Right cardiac atrium (tissue), 5 donors: Measurements from ENCODE around the gene DUSP6. TPM values are rescaled to one million over a fixed set of nuclear protein-coding genes. Genes with fewer than 3 reads are reported as not detected.

Source experiments
- ATAC-seq, 2 donors: fragments of 200-7000 bp; cut with Tn5 transposase; one replicate each; pipeline versions ENCODE4 v1.8.0 to v1.9.1; 2020; ENCODE audit warnings: moderate library complexity in 2 of 2, mild to moderate bottlenecking in 1 of 2
- DNase-seq, 3 donors: peaks; one replicate each; pipeline ENCODE4 v3.0.0-alpha.2; 2020
- H3K27ac ChIP-seq: one replicate; pipeline ENCODE4 v1.5.1; 2013; ENCODE audit warnings: mild to moderate bottlenecking, low read length, control low read depth, moderate library complexity
- H3K27me3 ChIP-seq: one replicate; pipeline ENCODE4 v1.6.1; 2013; ENCODE audit not compliant: control insufficient read depth, insufficient read depth
- H3K4me1 ChIP-seq: one replicate; pipeline ENCODE4 v1.6.1; 2013; ENCODE audit warnings: low read length; ENCODE audit not compliant: control insufficient read depth, insufficient read depth
- H3K4me3 ChIP-seq: one replicate; pipeline ENCODE4 v1.5.1; 2013; ENCODE audit warnings: low read length, control low read depth
- H3K9me3 ChIP-seq: one replicate; pipeline ENCODE4 v1.6.1; 2013; ENCODE audit warnings: low read length; ENCODE audit not compliant: control insufficient read depth
- WGBS: extraction: QIAGEN DNeasy Blood & Tissue Kit; methylation state at CpG from one replicate; pipeline ENCODE4 v1.1.7; 2013; 5-methylcytosine and 5-hydroxymethylcytosine counted together
- intact Hi-C, 4 donors: fragments of 100-400 bp; cut with DNase I; formaldehyde crosslinking; loops; one replicate each; pipeline versions ENCODE4 v1.11.0 to v1.14.0; 2022 to 2023
- polyA plus RNA-seq: library from polyadenylated mRNA; stranded (reverse); fragments of 200-250 nt; gene quantifications from one replicate; pipeline ENCODE4 v1.2.3, GENCODE V29; 2013
- total RNA-seq, 4 donors: library from RNA; stranded (reverse); fragmentation: NEBNext Ultra II Directional; extraction: Animal tissue kit (Norgen Biotek cat#: 25700); gene quantifications; one replicate each; pipeline ENCODE4 v1.2.1, GENCODE V29; 2021
- donor health status: healthy with polysubstance abuse.
- donor health status: DM: no; HTN: yes; CAD: no.
- donor health status: DM: no; HTN: no; CAD: no.
- donor health status: DM: no; HTN: yes; CAD: no; lungs with severe emphysema.
- donor health status: DM: yes; HTN: yes; CAD: no.

DUSP6 gene
- total and polyA plus RNA-seq, 5 donors, result 18.5 to 27.8 (median 23.5) TPM

DNA sequence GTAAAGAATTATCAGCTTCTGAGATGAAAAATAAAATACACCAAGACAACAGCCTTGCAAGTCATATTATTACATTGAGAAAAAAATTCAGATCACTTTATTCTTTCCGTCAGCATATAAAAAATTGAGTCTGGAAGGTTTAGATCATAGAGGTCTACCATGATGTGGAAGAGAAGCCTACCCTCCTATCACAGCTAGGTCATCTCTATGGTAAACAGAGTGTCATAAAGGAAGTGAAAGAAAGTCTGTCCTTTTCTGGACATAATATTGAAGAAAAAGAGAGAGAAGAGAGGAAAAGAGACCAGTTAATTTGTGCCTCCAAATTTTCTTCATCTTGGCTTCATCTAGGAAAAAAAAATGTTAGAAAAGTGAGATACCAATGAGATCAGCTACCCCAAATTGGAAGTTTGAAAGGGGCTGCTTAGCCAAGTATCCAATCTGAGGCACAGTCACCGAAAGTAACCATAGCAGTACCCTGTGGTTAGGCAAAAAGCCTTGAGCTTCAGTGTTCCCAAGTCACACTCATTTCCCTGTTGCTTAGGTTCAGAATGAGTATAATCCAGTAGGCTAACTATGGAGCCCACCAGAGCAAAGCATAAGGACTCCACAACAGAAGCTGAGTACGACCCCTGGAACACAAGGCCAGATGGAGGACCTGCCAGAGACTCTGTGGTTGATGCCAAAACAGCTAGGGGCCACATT is 38.1 kb downstream of the DUSP6 start:
- DNase-seq (no peak), ATAC-seq (no peak)
- H3K27me3 ChIP-seq, result no peaks in the 10 kb centered on the region
- no peak overlapping the region for H3K27ac ChIP-seq
- H3K9me3 ChIP-seq, result no peaks in the 10 kb centered on the region
- peaks cover 4% of the 10 kb centered on the region for H3K4me1 ChIP-seq
- no peak overlapping the region for H3K4me3 ChIP-seq
- intact Hi-C loops, result no loop called here
- 92% methylated on average over 3 of the region's 3 CpGs for WGBS

DNA sequence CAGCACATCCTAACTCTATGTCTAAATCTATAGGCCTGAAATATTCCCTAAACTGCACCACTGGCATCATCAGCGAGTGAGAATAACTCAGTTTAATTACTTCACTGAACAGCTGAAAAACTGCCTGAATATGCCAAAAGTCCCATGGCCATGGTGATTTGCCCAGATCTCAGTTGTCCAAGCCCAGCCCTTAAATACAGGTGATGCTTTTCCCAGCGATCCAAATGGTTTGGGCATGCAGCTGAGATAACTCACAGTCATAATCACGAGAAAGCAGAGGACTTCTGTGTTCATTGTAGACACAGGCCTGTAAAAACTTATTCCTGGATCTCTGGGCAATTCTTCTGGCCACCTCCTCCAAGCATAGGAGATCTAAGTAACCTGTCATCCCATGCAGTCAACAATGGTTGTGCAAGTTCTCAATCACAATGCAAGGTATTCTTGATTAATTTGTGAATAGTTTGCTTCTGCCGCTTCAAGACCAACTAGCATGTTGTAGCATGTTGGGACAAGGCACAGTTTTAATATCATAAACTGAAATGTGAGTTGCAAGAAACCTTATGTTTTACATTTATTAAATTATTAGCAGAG is 40.5 kb downstream of the DUSP6 start:
- intact Hi-C loops, result no loop called here
- Histone ChIP-seq H3K27me3 (no peaks in the 10 kb centered on the region), H3K27ac (no peak overlapping the region), H3K4me1 (peaks cover 2% of the 10 kb centered on the region), H3K4me3 (no peak overlapping the region), H3K9me3 (no peaks in the 10 kb centered on the region)
- DNase-seq, result no peak
- ATAC-seq, result no peak
- WGBS, result 96% methylated on average over 4 of the region's 4 CpGs

DNA sequence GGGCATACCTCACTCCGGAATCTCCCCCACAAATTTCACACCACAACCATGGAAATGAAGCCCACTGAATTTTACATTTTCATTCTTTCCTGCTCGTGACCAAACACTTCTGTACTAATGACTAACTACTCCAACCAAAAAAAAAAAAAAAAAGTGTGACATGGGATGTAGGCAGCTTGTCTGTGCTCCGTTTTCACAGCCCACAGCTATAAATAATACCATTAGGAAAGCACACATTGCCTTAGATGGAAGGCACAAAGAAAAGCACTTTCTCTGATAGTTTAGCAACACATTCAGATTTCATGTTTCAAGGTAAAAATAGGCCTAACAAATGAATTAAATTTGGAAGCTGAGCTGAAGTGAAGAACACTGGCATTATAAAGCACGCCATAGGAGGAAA is 42.5 kb downstream of the DUSP6 start:
- no peak overlapping the region for H3K27ac ChIP-seq
- intact Hi-C loops, result no loop called here
- no peaks in the 10 kb centered on the region for H3K9me3 ChIP-seq
- no peak overlapping the region for H3K4me3 ChIP-seq
- H3K27me3 ChIP-seq, result no peaks in the 10 kb centered on the region
- peaks cover 2% of the 10 kb centered on the region for H3K4me1 ChIP-seq
- 66% methylated on average over 4 of the region's 4 CpGs for WGBS
- ATAC-seq, result peak in 1 of 2 donors; percentile 34
- no peak for DNase-seq

DNA sequence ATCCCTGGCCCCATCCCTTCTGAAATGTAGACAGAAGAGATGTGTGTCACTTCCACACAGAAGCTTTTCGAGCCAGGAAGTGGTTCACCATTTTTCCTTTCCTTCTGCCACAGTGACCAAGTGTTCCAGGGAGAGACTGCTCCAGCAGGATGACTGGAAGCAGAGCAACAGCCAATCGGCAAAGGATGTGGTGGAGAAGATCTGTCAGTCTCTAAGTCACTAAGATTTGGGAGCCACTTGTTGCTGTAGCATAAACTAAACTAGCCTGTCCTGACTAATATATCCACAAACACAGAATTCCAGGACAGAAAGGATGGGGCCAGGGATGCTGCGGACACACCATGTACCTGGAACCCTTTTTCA is 42.9 kb downstream of the DUSP6 start:
- ATAC-seq (no peak), DNase-seq (no peak)
- WGBS, result 79% methylated on average over 3 of the region's 3 CpGs
- no peak overlapping the region for H3K27ac ChIP-seq
- no peak overlapping the region for H3K4me3 ChIP-seq
- H3K9me3 ChIP-seq, result no peaks in the 10 kb centered on the region
- H3K4me1 ChIP-seq, result peaks cover 2% of the 10 kb centered on the region
- no peaks in the 10 kb centered on the region for H3K27me3 ChIP-seq
- intact Hi-C loops, result no loop called here

DNA sequence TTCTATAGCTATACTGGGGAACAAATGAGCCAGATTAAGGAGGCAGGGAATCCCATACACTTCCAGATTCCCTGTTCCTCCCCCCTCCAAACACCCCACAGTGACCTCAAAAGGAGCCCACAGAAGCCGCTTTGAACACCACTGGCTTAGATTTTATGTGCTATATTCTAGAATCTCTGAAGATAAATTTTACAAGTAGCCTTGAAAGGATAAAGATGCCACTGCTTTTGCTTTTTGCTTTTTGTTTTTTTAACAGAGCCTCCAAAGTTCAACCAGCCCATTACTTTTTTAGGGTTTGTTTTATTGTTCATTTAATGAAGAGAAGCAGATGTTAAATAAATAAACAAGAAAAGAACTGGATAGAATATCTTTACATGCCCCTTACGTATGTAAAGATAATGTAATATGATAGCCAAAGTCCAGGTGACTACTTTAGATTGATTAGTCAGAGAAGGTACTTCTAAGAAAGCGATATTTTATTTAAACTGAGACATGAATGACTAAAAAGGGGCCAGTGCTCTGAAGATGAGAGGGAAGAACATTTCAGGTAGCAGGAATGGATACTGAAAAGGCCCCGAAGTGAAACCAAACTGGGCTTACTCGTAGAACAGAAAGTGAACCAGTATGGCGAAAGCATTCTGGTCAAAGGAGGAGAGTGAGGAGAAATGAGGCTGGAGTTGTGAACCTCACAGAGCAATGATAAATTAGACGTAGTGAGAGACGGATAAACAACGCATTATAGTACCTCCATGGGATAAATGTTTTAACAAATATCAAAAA is 44.6 kb downstream of the DUSP6 start:
- 93% methylated on average over 9 of the region's 9 CpGs for WGBS
- Histone ChIP-seq H3K4me1 (peaks cover 2% of the 10 kb centered on the region), H3K27me3 (no peaks in the 10 kb centered on the region), H3K4me3 (no peak overlapping the region), H3K27ac (no peak overlapping the region), H3K9me3 (no peaks in the 10 kb centered on the region)
- no peak for DNase-seq
- no peak for ATAC-seq
- intact Hi-C loops, result no loop called here

DNA sequence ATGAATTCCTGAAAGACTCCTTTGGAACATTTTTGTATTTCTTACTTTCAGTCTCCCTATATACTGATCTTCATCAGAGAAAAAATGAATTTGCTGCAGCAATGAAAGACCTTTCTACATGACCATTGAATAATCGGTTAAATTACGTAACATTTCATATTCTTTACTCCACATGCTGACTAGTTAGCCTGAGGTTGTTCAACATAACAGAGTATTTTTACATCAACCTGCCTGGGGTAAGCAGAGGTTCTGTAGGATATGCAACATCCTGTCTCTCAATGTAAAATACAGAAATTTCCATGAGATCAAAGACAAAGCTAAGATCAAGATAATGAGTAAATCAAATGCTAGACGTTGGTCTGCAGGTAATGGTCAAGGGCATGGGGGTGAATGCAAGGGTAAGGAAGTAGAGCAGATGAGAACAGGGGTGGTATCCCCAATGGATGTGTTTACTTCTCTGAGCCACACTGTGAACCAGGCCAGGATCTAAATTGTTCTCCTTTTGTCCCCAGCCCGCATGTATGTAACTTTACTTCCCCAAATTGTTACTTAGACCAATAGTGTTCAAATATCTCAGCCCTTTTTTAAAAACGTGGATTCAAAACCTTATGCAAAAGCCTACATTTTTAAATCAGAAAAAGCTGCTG is 45.4 kb downstream of the DUSP6 start:
- DNase-seq (no peak), ATAC-seq (no peak)
- Histone ChIP-seq H3K4me3 (no peak overlapping the region), H3K27me3 (no peaks in the 10 kb centered on the region), H3K27ac (no peak overlapping the region), H3K4me1 (peaks cover 2% of the 10 kb centered on the region), H3K9me3 (no peaks in the 10 kb centered on the region)
- intact Hi-C loops, result no loop called here
- WGBS, result 75% methylated on average over 5 of the region's 5 CpGs

DNA sequence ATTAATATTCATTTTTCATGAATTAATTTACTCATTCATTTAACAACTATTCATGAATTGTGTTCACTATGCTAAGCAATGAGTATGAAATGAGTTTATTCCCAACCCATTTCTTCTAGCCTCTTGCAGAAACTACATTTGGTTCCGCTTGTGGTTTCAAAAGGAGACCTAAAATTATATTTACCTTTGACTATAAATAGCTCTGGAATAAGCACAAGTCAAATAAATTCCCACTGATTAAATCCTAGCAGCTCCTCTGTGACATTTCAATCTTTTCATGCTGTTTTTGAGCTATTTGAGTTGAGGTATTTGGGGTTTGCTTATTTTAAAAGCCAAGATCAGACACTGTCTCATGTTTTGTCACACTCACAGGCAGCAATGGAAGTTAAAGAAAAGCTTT is 46.9 kb downstream of the DUSP6 start:
- Histone ChIP-seq H3K9me3 (no peaks in the 10 kb centered on the region), H3K27ac (no peak overlapping the region), H3K27me3 (no peaks in the 10 kb centered on the region), H3K4me1 (peaks cover 2% of the 10 kb centered on the region), H3K4me3 (no peak overlapping the region)
- ATAC-seq (no peak), DNase-seq (no peak)
- 73% methylated on average over 1 of the region's 1 CpG for whole genome bisulfite sequencing
- intact Hi-C loops, result no loop called here

DNA sequence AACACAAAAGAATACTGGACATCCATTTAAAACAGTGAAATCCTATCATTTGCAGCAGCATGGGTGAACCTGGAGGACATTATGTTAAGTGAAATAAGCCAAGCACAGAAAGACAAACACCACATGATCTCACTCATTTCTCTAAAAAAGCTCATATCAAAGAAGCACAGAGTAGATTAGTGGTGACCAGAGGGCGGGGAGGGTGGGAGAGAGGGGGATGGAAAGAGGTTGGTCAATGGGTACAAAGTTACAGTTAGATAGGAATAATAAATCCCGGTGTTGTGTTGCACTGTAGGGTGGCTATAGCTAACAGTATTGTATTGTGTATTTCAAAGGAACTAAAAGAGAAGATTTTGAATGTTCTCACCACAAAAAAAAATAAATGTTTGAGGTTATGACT is 52.4 kb downstream of the DUSP6 start:
- ATAC-seq (no peak), DNase-seq (no peak)
- no peak overlapping the region for H3K27ac ChIP-seq
- no peaks in the 10 kb centered on the region for H3K9me3 ChIP-seq
- intact Hi-C loops, result no loop called here
- H3K4me1 ChIP-seq, result no peaks in the 10 kb centered on the region
- H3K4me3 ChIP-seq, result no peak overlapping the region
- 65% methylated on average over 2 of the region's 2 CpGs for WGBS
- H3K27me3 ChIP-seq, result no peaks in the 10 kb centered on the region

DNA sequence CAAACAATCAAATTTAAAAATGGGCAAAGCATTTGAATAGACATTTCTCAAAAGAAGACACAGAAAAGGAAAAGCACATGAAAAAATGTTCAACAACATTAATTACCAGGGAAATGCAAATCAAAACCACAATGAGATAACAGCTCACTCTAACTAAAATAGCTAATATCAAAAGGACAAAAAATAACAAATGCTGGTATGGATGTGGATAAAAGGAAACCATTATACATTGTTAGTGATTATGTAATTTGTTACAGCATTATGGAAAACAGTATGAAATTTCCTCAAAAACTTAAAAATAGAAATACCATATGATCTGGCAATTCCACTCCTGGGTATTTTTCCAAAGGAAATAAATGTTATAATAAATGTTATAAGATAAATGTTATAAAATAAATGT is 52.9 kb downstream of the DUSP6 start:
- no peak for DNase-seq
- H3K4me3 ChIP-seq, result no peak overlapping the region
- no peak overlapping the region for H3K27ac ChIP-seq
- no peak for ATAC-seq
- H3K4me1 ChIP-seq, result no peaks in the 10 kb centered on the region
- intact Hi-C loops, result no loop called here
- H3K9me3 ChIP-seq, result no peaks in the 10 kb centered on the region
- H3K27me3 ChIP-seq, result no peaks in the 10 kb centered on the region
